ENCODE results near the gene LDB3. TPM values are rescaled to one million over a fixed set of nuclear protein-coding genes. Genes with fewer than 3 reads are reported as not detected.

The LDB3 gene
- total and polyA plus RNA-seq, 9 of the 15 experiments (the other 6 are each of a cell fraction or from before 2014, with no cell fraction given), result 0.03 TPM; not detected in 8

- TF ChIP-seq, protein P1, sequence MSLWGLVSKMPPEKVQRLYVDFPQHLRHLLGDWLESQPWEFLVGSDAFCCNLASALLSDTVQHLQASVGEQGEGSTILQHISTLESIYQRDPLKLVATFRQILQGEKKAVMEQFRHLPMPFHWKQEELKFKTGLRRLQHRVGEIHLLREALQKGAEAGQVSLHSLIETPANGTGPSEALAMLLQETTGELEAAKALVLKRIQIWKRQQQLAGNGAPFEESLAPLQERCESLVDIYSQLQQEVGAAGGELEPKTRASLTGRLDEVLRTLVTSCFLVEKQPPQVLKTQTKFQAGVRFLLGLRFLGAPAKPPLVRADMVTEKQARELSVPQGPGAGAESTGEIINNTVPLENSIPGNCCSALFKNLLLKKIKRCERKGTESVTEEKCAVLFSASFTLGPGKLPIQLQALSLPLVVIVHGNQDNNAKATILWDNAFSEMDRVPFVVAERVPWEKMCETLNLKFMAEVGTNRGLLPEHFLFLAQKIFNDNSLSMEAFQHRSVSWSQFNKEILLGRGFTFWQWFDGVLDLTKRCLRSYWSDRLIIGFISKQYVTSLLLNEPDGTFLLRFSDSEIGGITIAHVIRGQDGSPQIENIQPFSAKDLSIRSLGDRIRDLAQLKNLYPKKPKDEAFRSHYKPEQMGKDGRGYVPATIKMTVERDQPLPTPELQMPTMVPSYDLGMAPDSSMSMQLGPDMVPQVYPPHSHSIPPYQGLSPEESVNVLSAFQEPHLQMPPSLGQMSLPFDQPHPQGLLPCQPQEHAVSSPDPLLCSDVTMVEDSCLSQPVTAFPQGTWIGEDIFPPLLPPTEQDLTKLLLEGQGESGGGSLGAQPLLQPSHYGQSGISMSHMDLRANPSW (CRISPR knock-in tag; IDR thresholded peaks at IDR 0.05), result no peak
- TF ChIP-seq MAX (CRISPR knock-in tag; IDR thresholded peaks at IDR 0.05) (peak; percentile 58; the same call in 1 of the 2 replicates), MAFF (IDR thresholded peaks at IDR 0.05; ENCODE audit: low read length) (no peak), FUS (optimal IDR thresholded peaks at IDR 0.05; ENCODE audit: low read depth, low read length) (no peak), PHB2 (IDR thresholded peaks at IDR 0.05; ENCODE audit: low read depth) (no peak), ATF3 (IDR thresholded peaks at IDR 0.05) (no peak), ATF3 (CRISPR knock-in tag; conservative IDR thresholded peaks at IDR 0.05) (no peak), ILF3 (IDR thresholded peaks at IDR 0.05; ENCODE audit: borderline replicate concordance) (no peak), PTTG1 (tag; IDR thresholded peaks at IDR 0.05; ENCODE audit: low read depth) (no peak), HNRNPL (IDR thresholded peaks at IDR 0.05; ENCODE audit: low read depth, low read length) (0 out of 2 replicates have a peak, but pooled peaks have one; percentile 61), CEBPG (CRISPR knock-in tag; IDR thresholded peaks at IDR 0.05) (no peak), CEBPG (tag; conservative IDR thresholded peaks at IDR 0.05 in 1 of 2, IDR thresholded peaks at IDR 0.05 in 1 of 2) (no peak), ZKSCAN1 (IDR thresholded peaks at IDR 0.05; ENCODE audit: low read depth, low read length) (0 out of 2 replicates have a peak, but pooled peaks have one; percentile 9), ZBTB9 (CRISPR knock-in tag; IDR thresholded peaks at IDR 0.05) (no peak), ETV1 (tag; conservative IDR thresholded peaks at IDR 0.05; ENCODE audit: low read depth) (peak; percentile 75; the same call in 1 of the 2 replicates), PHTF2 (CRISPR knock-in tag; IDR thresholded peaks at IDR 0.05) (no peak), POLR2AphosphoS5 (IDR thresholded peaks at IDR 0.05; ENCODE audit: control insufficient read depth, insufficient read depth, low read depth, low read length) (0 out of 2 replicates have a peak, but pooled peaks have one; percentile 31), ZNF408 (CRISPR knock-in tag; IDR thresholded peaks at IDR 0.05; ENCODE audit: low read depth) (no peak)
- TF ChIP-seq, protein P2, sequence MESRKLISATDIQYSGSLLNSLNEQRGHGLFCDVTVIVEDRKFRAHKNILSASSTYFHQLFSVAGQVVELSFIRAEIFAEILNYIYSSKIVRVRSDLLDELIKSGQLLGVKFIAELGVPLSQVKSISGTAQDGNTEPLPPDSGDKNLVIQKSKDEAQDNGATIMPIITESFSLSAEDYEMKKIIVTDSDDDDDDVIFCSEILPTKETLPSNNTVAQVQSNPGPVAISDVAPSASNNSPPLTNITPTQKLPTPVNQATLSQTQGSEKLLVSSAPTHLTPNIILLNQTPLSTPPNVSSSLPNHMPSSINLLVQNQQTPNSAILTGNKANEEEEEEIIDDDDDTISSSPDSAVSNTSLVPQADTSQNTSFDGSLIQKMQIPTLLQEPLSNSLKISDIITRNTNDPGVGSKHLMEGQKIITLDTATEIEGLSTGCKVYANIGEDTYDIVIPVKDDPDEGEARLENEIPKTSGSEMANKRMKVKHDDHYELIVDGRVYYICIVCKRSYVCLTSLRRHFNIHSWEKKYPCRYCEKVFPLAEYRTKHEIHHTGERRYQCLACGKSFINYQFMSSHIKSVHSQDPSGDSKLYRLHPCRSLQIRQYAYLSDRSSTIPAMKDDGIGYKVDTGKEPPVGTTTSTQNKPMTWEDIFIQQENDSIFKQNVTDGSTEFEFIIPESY (CRISPR knock-in tag; IDR thresholded peaks at IDR 0.05), result no peak
- TF ChIP-seq, protein P3, sequence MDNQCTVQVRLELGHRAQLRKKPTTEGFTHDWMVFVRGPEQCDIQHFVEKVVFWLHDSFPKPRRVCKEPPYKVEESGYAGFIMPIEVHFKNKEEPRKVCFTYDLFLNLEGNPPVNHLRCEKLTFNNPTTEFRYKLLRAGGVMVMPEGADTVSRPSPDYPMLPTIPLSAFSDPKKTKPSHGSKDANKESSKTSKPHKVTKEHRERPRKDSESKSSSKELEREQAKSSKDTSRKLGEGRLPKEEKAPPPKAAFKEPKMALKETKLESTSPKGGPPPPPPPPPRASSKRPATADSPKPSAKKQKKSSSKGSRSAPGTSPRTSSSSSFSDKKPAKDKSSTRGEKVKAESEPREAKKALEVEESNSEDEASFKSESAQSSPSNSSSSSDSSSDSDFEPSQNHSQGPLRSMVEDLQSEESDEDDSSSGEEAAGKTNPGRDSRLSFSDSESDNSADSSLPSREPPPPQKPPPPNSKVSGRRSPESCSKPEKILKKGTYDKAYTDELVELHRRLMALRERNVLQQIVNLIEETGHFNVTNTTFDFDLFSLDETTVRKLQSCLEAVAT (IDR thresholded peaks at IDR 0.05), result 0 out of 4 replicates have a peak, but pooled peaks of 1 of the 2 experiments have one; percentile 12
Measured at GRCh38 chr10:86710987-86711512, 42.7 kb downstream of the LDB3 start (continued).
